Stimulated activated naive CD4-positive, alpha-beta T cell treated with Interleukin-2 at 50 U/mL for 16 hours (primary cell): ENCODE data around the gene COLEC11.
"Not testable (repeated sequence)": the region's sequence is repeated elsewhere in the genome, so short reads cannot be mapped to it uniquely, and the experiment has no call there.

Experiments used
- DNase-seq: peaks from one replicate; lab custom pipeline; 2025; lab: John Stamatoyannopoulos, UW

Gene COLEC11

DNA sequence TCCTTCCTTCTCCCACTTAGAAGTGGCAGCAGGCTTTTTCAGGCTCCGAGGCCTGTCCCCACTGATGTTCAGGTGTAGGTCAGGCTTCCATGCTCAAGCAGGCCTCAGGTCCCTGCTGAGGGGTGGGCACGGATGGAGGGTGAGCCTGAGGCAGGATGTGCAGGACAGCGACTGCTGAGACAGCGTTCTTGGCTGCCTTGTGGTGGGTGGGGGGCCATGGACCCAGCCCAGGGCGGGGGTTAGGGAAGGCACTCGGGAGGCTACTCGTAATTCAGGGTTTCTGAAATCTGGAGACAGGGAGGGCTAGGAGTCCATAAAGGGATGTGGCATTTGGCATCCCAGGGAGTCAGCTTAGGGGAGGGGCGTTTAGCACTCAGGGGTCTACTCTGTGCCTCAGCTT is 30.3 kb downstream of the COLEC11 start:
- DNase-seq: no peak

DNA sequence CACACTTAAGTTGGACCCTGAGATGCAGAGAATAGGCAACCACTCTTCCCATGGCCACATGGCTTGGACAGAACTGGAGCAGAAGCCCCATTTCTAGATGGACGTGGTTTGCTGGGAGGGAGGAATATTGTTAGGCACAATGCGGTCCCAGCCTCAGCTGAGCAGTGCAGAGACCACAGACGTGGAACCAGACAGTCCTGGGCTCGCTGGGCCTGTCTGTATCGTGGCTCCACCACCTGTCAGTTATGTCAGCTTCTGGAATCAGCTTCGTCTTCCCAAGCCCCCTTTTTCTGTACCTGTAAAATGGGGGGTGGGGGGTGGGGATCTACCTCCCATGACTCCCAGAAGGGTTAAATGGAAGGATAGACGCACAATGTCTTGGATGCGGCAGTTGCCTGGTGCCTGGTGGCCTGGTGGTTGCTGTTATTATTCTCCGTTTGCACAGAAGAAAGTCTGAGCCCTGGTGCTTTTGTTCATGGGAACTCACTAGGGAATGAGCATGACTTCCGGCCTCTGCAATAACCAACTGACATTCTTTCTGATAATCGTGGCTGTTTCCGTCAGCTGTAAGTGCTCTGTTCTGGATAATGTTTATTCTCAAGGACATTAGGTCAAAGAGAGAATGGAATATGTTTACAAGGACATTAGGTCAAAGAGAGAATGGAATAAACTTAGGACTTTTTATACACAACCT is 31.4 kb downstream of the COLEC11 start:
- no peak for DNase-seq

DNA sequence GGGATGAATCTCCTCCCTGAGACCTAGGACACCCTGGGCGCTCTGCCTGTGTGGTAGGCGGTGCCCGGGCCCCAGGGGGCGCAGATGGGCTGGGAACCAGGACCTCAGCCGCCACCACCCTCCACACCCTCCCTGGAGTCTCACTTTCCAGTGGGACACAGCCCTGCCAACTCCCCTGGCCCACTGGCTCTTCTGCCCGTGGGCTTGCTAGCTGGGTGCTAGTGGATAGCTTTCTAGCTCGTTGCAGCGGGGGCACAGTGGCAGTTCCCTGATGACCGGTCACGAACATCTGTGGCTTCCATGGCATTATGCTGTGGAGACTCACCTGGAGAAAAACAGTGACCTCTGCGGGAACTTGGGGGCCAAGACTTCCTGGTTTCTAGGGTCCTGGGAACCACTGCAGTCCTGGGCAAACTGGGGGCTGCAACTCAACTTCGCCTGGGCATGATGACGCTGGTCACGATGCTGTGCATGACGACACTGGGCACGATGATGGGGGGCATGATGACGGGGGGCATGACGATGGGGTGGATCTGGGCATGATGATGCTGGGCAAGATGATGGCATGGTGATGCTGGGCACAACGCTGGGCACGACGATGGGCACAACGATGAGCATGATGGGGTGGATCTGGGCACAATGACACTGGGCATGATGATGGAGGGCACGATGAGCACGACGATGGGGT is 32.0 kb downstream of the COLEC11 start:
- no peak for DNase-seq

DNA sequence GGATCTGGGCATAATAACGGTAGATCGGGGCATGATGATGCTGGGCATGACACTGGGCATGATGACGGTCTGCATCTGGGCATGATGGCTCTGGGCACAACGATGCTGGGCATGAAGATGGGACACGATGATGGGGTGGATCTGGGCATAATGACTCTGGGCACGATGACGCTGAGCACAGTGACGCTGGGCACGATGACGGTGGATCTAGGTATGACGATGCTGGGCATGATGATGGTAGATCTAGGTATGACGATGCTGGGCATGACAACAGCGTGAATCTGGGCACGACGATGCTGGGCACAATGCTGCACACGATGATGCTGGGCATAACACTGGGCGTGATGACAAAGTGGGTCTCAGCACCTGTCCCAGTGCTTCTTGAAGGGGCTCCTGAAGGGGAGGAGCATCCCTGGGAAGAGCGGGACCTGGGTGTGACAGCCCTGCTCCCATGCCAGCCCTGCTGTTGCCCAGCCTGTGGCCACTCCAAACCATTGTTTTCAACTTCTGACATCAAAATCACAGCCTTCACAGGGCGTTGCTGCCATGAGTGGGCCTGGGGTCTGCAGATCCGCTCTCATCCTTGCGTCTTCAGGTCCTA is 32.7 kb downstream of the COLEC11 start:
- DNase-seq: no peak

DNA sequence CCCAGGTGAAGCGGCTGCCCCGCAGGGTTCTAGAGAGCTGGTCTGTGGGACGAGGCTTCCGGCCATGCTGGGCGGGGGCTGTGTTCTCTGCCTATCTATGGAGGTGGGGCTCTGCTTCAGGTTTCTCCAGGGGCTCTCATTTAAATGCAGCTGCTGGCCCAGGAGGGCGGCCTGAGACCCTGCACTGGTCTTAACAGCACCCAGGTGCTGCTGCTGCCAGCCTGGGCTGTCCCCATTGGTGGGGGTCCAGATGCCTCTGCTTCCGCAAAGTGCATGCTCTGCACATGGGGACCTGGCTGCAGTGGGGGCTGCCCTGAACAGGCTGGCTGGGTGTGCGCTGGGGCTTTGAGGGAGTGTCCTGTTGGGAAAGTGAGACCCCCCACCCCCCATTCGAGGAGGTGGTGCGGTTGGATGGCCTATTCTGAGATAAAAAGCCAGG is 33.3 kb downstream of the COLEC11 start:
- DNase-seq: no peak

DNA sequence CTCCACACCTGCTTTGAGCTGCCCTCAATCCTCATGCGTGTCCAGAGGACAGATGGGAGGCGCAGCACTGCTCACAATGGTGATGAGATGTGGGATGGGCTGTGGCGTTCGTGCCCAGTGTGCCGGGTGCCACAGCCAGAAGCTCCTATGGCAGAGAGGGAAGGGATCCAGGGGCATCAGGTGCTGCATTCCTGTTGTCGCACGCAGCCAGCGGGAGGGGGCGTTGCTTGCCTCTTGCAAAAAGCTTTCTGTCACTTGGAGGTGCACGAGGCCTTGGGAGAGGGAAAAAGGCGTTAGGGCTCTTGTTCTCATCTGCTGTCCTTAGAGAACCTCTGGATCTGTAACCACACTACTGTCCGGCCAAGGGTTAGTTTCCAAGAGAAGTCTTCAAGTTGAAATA is 33.9 kb downstream of the COLEC11 start:
- DNase-seq: no peak

DNA sequence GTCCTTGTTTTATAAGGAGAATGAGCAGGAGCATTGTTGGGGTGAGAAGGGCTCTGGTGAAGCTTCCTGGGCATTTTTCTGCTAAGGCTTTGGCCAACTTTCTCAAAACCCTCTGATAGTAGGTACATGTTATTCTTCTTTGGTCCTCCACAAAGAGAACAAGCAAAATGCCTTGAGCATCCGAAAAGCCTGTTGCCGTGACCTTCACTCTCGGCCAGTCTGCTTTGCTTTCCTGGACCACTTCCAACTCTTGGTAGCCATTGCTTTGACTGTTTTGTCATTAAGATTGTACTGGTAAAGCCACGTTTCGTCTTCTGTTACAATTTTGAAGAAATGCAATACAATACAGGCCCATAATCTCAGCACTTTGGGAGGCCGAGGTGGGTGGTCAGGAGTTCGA is 35.7 kb downstream of the COLEC11 start:
- DNase-seq: no peak

DNA sequence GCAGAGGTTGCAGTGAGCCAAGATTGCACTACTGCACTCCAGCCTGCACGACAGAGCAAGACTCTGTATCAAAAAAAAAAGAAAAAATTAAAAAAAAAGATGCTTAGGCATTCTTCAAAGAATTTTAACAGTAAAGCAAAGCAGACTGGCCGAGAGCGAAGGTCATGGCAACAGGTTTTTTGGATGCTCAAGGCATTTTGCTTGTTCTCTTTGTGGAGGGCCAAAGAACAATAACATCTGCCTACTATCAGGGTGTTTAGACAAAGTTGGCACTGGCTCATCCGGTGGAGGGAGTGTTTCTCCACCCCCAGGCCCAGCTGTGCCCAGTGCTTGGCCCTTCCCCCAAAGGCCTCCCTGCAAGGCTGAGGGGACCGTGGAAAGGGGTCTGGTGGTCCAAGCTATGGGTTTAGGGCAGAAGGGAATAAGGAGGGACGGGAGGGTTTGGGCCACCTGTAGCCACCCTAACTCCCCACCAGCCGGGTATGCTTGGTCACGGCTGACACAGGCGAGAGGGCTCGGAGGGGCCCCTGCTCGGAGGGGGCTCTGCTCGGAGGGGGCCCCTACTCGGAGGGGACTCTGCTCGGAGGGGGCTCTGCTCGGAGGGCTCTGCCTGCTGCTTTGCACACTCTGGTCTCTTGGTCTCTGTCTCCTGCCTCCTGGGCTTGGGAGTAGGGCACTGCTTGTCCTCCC is 36.4 kb downstream of the COLEC11 start:
- no peak for DNase-seq

DNA sequence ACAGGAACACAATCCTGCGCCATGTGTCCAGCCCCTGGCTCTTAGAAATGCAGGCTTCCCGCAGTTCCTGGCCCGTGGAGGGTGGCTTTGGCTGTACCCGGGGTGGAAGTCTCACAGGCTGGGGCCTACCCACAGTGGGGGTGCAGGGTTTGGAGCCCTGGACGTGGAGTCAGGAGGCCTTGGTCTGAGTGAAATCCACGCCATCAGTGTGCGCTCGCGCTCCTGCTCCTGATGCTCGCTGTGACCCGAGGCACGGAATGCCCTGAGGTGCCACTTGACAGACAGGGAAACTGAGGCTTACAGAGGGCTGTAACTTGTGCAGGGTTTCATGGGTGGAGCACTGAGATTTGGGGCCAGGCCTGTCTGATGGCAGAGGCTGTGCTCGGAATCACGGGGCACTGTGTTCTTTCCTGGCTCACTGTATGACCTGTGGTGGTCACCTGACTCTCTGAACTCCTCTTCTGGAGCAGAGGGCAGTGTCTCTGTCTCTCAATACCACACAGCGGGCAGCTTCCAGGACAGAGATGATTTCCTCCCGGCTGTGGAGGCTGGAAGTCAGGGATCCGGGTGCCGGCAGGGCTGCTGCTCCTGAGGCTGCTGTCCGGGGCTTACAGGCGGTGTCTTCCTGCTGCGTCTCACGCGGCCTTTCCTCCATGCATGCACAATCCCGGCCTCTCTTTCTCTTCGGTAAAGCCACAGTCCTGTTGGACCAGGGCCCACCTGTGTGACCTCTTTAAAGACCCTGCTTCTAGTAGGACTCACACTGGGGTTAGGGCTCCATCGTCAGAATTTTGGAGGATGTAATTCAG is 37.1 kb downstream of the COLEC11 start:
- no peak for DNase-seq

DNA sequence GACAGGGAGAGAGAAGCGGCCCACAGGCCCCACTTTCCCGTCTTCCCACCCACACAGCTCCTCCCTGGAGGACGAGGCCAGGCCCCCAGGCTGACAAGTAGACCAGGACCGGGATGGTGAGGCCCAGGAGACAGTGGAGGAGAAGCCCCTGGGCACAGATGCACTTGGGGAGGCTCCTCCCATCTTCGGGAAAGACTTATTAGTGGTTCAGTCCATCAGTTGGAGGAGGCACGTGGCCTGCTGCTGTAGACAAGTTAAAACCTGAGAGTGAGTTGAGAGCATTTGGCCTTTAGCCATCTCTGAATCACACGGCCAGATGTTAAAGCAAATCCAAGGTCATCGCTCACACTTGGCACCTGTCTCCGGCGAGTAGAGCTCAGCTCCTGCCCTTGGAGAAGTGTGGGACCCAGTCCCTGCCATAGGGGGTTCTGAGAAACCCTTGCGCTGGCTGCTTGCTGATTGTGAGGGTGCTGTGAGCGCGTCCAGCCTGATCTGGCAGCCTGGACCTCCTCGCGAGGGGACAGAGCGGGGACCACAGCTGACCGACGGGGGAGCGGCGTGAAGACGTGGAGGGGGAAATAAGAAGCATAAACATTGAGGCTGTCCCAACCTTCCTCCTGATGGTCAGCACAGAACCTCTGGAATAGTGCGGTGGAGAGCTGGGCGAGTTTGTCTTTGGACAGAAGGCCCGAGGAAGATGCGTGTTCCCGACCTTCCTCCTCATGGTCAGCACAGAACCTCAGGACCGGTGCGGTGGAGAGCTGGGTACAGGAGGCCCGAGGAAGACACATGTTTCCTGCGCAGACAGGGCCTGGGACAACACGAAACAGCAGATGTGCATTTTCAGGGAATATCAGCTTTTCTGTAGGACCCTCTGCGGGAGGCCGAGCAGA is 38.4 kb downstream of the COLEC11 start:
- DNase-seq: no peak

DNA sequence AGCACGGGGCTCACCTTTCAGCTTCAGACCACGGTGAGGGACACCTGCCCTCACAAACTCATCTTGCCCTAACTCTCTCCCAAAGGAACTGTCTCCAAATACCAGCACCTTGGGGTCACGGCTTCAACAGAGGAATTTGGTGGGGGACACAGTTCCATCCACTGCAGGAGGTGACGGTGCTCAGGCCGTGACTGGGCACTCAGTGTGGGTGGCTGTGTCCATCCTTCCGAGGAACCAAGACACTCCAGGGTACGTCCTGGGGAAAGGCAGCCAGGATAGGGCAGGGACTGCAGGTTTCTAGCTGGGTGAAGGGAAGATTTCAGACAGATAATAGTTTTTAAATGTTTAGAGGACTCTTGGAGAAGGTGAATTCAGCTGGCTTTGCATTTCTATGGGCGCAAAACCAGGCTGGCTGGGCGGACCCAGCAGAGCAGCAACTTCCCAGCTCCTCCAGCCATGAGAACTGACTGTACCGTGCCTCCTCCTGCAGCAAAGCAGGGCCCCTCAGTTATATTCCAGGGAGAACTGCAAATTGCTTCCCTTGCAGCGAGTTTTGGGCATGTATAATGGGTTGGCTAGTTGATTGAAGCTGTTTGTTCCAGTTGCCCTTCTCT is 39.2 kb downstream of the COLEC11 start:
- DNase-seq: no peak

DNA sequence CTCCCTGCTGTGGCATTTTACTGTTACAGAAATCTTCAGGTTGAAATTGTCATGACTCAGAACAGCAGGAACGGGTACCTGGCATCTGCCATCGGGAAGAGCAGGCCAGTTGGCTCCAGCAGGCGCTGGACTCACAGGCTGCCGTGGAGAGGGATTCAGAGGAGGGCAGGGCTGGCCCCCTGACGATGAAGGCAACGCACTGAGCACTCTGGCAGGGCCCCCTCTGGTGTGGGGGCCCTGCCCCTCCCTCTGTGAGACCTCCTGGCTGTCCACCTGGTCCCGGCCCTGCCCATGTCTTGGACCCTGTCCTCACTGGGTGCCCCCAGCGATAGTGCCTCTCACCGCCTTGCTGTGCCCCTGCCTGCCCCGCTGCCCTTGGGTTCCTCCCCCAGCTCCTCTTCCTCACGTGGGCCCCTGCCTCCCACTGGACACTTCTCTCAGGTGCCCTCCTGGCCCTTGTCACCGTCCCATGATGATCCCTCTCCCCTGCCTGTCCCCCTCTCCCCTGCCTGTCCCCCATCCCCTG is 39.7 kb downstream of the COLEC11 start:
- DNase-seq: no peak

DNA sequence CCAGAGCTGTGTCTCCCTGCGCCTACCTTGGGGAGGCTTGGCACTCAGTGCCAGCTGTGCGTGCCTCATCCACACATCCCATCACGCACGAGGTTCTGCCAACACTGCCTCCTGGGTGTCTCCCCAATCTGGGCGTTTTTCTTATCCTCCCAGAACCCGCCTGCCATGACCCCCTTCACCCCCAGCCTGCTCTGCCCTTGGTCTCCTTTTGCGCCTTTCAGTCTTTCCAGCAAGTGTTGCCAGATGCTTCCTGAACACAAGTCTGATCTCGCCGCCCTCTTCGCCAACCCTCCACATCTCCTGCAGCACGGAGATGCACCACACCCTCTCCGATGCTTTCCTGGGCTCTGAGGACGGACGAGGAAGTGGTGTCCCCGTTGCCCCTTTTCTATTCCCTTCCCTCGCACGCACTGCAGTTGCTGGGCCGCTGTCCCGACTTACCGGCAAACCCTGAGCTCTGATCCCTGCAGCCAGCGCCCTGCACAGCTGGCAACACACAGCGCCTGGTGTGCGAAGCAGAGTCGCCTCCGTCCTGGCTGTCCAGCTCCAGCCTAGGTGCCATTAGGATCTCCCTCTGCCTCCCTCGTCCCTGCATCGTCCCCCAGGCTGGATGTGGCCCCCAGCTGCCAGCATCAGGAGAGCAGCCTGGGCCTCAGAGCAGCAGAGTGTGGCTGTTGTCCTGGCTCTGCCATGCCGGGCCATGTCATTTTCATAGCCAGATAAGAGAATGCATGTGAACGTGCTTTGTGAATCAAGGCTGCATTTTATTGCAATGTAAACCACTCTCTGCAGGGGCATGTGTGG is 40.5 kb downstream of the COLEC11 start:
- no peak for DNase-seq

DNA sequence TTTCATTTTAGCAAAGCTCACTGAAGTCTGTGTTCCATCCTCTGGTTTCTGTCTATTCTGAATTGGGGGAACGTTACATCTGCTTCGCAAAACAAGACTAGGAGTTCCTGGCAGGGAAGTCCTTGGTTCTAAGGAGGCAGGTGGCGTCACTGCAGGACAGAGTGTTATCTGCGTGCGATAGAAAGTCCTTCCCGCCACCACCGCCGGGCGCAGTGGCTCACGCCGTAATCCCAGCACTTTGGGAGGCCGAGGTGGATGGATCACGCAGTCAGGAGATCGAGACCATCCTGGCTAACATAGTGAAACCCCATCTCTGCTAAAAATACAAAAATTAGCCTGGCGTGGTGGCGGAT is 41.0 kb downstream of the COLEC11 start:
- DNase-seq: not testable (repeated sequence)

DNA sequence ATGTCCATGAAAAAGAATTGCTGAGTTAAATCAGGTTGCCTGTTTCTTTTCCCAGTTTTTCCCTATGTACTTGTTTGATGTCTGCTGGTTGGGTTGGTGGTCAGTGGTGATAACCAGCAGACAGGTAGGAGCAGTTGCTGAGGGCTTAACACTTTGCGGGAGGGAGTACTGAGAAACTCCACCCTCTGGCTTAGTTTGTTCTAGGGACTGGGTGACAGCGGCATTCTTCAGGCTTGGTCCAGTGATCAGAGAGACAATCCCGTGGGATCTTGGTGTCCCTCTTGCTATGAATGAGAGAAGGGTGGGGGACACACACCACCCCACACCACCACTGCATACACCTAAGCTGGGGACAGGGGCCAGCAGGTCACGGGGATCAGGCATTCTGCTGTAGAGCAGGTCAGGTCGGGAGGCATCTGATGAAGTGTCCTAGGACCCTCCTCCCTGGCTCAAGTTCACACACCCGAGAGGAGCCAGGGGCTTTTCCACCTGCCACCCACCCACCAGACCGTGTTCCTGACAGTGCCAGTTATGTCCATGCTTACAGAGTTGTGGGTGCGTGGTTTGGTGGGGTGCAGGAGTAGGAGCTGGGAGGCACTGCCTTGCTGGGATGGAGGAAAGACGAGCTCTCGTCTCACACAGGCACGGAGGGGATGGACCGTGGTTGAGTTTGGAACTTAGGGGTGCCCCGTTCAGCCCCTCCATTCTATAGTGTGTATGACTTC is 41.8 kb downstream of the COLEC11 start:
- DNase-seq: no peak

DNA sequence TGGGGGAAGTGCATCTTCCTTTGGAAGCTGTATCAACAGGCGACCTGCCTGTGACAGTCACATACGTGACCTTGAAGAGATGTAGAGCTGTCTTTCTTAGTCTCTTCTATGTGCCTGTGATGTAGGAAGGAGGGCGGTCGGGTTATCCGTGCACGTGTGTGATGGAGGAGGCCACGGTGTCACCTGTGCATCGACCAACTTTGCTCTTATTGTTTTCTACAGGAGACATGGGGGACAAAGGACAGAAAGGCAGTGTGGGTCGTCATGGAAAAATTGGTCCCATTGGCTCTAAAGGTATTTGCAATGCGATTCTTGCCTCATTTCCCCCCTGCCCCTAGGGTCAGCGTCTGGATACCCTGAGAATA is 42.4 kb downstream of the COLEC11 start:
- no peak for DNase-seq

DNA sequence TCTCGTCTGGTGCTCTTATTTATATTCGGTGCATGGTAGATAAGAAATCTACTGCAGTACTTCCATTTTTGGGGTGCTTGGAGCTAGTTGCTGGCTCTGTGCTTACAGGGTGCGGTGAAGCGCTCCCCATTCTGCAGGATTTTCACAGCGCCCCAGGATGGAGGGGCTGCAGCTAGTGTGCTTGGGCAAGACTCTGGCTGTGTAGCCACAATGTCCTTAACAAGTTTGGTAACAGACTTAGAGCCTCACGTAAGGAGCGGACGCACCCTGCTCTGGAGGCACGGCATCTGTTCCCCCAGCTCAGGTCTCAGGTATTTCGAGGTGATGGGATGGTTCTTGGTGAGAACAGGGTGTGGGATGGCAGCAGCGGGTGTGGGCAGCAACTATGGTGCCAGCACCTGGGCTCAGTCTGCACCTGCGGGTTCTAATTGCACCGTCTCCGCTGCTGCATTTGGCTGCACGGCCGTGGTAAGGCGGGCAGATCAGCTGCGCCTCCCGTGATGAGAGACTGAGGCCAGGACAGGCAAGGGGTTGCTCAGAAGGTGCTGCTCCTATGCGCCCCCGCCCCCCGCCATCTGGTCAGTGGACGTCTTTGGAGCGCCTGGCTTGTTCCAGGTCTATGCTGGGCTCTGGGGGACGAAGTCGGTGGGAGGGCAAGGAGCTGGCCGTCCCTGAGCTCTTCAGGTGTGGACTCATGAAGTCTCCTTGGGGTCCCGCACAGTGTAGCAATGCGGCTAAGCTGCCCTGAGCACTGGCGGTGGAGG is 43.0 kb downstream of the COLEC11 start:
- no peak for DNase-seq

DNA sequence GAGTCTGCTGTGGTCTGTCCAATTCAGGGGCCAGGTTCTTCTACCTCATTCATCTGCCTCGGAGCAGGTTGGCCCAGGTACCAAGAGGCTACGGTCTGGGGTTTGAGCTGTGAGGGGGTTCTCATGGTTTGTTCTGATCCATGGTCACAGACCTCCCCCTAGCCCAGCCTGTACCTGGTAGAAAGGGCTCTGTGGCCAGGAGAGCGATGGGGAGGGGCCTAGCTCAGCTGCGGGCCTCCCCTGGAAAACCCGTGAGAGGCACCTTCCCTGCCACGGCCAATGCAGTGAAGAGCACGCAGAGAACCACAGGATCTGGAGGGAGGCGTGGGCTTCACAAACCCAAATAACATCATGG is 43.5 kb downstream of the COLEC11 start:
- no peak for DNase-seq
